COLO668 (cell line): Measurements from ENCODE around the gene ULBP3.
A peak's percentile ranks its signal among the peaks of the same experiment; 100 is the strongest.
"Not testable (repeated sequence)": the region's sequence is repeated elsewhere in the genome, so short reads cannot be mapped to it uniquely, and the experiment has no call there.

ENCODE experiments used
- DNase-seq: peaks from one replicate; lab custom pipeline; 2025; ENCODE audit not compliant: unreplicated experiment; lab: John Stamatoyannopoulos, UW

Gene ULBP3

DNA sequence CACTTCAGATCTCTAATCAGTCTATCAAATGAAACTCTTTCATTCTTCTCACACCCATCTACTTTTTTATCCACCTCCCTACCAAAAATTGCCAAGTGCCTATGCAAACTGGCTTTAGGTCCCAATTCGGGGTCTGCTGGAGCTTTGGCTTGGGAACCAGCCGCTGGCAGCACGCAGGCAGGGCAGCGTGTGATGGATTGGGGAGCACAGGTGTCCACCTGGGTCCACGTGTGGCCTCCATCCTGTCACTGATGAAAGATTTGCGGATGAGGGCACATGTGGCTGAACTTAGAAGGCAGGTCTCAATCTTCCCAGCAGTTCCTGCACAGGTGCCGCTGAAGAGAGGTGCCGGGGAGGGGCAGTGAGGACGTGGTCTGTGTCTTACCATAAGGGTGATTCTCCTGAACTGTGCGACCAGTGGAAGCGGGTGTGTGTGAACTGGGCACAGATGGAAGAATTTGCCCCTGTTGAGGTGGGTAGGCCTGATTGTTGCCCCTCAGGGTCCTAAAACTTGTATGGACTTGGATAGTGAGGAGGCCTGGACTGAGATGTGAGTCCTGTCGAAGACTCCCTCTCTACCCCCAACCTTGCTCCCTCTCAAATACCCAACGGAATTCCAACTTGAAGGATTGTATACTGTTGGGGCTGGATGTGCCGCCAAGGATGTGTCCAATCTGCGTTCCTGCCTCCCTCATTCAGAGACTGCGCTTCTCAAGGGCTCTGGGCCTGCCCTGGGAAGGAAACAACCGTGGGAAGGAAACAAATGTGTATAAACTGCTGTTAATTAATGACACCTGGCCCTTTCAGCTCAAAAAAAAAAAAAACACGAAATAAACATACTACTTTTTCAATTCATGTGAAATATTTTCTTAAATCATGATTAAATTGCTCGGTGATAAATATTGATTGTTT is 25.2 kb downstream of the ULBP3 start:
- DNase-seq = no peak

DNA sequence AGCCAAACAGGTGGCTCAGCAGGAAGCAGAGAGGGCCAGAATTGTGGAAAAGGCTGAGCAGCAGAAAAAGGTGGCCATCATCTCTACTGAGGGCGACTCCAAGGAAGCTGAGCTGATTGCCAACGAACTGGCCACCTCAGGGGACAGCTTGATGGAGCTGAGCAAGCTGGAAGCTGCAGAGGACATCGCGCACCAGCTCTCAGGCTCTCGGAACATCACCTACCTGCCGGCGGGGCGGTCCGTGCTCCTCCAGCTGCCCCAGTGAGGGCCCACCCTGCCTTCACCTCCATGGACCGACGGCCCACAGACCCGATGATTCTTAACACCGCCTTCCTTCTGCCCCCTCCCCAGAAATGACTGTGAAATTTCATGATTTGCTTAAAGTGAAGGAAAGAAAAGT is 25.8 kb downstream of the ULBP3 start:
- no peak for DNase-seq

DNA sequence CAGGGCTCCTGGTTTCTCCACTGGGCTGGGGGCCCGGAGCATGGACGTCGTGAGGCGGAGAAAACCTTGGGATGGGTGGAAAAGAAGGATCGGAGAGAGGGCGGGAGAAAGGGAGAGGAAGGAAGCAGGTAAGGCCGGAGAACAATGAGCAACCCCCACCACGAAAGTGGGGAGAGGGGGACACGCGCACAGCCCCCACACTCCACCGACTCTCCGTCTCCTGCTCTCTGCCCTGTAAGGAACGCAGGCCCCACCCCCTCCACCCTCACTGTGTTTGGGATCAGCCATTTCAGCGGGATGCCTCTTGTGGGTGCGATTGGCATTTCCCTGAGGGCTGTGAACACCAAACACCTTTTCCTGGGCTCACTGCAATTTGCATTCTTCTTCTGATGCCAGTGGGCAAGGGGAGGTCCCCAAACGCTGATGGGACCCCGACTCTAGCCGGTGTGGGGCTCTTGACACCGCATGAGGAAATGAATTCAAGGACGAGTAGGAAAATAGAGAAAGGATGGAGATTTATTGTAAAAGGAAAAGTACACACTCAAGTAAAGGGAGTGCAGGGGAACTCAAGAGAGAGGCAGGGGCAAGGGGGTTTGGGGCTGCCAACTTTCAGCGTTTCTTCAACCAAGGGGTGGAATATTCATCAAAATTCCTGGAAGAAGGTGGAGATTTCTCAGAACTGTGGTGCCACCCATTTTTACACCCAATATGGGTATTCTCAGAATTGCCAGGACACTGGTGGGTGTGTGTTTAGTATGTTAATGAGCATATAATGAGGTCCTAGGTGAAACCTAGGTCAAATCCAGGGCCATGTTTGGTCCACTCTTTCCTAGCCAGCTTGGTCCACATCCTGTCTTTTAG is 30.5 kb downstream of the ULBP3 start:
- DNase-seq = no peak

DNA sequence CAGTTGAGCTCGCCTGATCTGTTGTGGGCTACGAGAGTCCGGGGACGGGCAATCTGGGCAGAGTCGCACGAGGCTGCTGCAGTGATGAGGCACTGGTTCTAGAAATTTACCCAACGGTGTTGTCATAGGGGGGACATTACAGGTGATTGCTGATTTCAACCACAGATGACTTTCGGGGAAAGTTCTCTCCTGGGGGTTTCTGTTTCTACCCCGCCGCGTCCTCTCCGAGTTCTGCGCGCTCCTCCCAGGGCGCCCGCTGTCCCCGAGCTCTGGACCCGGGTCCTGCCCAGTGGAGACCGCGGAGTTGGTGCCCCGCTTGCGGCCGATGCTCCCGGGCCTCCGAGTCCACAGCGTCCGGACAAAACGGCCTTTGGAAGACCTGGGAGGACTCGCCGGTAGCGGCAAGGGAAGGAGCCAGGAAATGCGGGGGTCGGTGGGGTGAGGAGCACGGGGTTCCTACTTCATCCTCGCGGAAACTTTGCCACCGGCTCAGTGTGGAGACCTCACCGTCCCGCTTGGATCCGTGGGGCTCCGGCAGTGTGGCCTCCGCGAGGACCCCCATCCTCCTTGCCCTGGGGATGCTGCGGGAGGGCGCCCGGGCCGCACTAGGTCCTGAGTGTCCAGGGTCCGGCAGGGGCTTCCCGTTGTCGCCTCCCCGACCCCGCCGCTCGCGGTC is 31.3 kb downstream of the ULBP3 start:
- DNase-seq = no peak

GRCh38 chr6:150036081-150036480 is 32.8 kb downstream of the ULBP3 start:
- DNase-seq = no peak

DNA sequence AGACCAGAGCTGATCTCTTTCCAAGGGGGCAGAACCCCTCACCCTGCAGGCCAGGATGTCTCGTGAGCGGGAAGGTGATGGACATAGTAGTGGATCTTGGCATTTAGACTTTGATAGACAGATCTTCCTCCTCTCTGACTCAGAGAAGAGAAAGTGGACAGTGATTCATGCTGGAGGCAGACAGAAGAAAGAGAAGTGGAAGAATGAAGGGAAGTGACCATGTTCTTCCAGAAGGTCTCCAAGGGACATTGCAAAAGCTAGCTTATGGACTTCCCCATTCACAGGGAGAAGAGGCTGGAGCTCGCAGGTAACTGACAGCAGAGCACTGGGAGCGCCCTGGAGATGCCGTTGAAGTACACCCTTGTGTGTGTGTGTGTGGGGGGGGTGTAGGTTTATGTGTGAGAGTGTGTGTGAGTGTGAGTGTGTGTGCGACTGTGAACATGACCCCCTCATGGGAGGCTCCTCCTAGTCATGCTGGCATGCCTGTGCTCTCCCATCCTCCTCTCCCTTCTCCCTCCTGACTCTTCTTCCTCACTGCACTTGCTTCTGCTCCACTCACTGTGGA is 35.6 kb downstream of the ULBP3 start:
- no peak for DNase-seq

DNA sequence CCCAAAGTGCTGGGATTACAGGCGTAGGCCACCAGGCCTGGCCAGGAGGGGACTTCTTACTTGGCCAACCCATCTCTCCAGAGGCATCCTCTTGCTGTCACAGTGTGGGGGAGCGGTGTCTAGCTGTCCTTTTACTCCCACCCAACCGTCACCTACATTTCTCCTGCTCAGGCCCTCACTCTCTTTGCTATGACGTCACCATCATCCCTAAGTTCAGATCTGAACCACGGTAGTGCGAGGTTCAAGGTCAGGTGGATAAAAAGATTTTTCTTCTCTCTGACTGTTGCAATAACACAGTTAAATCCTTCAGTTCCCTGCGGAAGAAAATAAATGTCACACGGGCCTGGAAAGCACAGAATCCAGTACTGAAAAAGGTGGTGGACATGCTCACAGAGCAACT is 36.3 kb downstream of the ULBP3 start:
- no peak for DNase-seq

DNA sequence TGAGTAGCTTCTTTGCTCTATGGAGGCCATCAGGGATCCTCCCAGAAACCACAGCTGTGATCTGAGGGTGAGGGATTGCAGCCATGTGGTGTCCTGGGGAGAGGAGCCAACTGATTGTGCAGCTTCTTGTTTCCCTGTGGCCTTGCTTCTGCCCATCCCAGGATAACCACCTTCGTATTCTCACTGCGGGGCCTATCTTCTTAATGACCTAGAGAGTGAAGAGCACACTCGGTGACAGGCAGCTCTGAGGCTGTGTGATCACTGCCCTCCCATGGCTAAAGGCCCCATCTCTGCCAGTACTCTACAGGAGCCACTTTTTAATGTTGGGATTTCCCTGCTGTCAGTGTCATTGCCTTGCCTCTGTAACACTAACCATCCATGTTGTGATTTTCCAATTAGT is 38.3 kb downstream of the ULBP3 start:
- no peak for DNase-seq

DNA sequence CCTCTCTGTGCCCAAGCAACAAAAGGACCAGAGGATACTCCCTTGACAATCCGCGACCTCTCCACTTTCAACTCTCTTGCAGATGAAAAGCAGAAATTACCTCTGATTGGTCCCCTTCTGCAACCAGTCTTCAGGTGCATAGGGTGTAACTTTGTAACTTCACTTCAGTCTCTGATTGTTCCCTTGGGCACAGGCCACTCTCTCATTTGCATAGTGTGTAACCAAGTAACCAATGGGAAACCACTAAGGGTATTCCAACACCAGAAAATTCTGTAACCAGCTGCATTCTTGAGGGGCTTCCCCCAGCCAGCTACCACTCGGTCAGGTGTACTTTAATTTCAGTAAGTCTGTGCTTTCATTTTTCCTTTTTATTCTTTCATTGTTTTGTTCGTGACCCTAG is 39.2 kb downstream of the ULBP3 start:
- DNase-seq = no peak

DNA sequence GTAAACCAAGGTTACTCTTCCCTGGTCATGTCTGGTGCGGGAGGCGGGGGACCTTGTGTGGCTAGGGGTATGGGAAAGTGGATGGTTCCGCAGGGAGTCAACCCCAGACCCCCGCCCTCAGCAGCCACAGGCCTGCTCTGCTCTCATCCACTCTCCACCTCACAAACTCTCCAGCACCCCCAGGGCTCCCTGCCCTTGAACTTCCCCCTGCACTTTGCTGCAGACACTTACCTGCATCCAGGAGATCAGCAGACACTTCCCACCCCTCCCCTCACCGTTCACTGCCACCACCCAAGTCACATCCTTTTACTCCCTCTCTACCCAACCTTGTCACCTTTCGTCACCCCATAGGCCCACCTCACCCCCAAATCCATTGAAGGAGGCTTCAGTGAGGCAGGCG is 39.6 kb downstream of the ULBP3 start:
- DNase-seq = no peak

DNA sequence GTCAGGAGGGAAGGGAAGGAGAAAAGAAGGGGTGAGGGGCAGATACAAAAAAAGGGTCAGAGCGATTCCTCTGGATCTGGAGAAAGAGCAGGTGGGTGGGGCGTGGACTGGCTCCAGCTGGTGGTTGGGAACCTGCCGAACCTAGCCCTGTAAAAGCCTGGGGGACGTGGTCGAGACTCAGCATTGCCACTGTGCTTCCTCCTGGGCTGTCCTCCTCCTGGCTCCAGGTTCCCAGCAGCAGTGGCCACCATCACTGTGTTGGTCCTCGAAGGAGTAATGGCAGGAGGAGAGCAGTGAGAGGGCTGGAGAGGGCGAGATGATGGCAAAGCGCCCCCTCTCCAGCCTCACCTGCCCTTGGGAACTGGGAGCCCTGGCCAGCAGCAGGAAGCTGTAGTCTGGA is 40.1 kb downstream of the ULBP3 start:
- peak; percentile 10 for DNase-seq

DNA sequence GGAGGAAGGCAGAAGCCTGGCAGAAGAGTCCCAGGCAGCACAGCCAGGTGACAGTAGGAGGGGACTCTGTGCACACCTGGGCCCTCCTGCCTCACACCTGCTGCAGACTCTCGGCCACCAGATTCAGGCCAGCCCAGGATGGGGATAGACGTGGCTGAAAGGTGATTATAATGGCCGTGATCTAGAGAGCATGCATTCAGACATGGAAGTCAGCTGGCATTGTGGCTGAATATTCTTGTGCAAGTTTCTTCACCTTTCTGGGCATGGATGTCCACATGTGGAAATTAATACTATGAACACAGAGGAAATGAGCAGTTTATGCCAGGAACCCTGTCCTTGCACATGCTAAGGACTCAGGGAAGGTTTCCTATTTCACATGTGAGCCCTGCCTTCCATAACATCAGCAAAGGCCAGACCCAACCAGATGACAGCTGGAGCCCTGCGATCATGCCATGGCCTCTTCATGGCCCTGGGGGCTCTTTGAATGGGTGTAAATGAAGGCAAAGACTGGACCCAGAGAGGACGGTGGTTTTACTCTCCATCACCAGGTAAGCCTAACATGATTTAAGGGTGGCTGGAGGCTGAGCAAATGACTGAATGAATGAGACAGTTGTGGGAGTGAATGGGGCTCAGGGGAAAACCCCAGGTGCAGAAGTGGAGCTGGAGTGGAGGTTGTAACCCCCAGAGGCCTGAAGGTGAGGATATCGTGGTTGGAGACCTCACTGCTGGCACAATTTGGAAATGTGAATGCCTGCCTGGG is 40.9 kb downstream of the ULBP3 start:
- peak; percentile 11 for DNase-seq

- DNase-seq = peak; percentile 4
Observed at GRCh38 chr6:150026976-150027805, 41.7 kb downstream of the ULBP3 start.

GRCh38 chr6:150025201-150025917 is 43.6 kb downstream of the ULBP3 start, which contains the start of gene RAET1L:
TSS of gene RAET1L (minus strand) at chr6:150025532. CDS start at chr6:150025471, 61 bp downstream.
- peak; percentile 10 for DNase-seq

DNA sequence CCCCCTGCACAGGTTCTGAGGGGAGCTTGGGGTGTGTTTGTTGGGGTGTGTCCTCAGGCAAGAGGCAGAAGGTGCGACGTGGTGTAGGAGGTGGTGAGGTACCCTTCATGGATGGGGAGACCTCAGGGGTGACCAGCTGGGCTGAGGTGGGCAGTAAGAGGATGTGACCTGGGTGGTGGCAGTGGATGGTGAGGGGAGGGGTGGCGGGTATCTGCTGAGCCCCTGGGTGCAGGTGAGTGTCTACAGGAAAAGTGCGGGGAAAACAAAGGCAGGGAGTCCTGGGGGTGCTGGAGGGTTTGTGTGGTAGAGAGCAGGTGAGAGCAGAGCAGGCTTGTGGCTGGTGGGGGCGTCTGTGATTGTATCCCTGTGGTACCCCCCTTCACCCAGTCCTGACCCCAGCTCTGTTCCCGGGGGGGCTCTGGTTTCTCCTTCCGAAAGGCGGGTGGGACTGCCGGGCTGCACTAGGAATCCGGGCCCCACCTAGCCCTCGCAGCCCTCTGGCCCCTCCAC is 44.2 kb downstream of the ULBP3 start:
- no peak for DNase-seq

DNA sequence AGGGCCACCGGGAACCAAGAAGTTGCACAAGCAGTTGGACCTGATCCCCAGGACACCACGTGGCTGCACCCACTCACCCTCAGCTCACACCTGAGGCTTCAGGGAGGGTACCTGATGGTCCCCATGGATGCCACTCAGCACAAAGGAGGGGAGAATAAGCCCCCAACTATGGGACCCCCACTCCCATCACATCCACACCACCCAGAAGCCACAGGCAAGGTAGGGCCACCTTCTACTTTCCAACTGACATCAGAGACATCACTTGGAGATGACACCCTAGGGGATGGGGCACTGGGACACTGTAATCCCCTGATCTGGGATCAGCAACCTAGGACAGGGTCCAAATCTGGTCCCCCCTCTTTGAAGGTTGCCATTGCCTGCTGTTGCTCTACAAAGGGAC is 44.9 kb downstream of the ULBP3 start:
- DNase-seq = not testable (repeated sequence)

DNA sequence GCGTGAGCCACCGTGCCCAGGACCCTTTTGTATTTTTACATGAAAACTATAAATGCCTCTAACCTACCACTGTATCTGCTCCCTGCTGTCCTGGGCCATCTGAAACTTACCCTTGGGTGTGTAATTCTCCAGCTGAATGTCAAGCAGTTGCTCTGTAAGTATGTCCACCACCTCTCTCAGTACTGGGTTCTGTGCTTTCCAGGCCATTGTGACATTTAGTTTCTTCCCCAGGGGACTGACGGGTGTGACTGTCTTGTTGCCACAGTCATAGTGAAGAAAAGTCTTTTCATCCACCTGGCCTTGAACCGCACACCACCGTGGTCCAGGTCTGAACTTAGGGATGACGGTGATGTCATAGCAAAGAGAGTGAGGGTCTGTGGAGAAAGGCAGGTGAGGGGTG is 47.1 kb downstream of the ULBP3 start:
- DNase-seq = not testable (repeated sequence)

DNA sequence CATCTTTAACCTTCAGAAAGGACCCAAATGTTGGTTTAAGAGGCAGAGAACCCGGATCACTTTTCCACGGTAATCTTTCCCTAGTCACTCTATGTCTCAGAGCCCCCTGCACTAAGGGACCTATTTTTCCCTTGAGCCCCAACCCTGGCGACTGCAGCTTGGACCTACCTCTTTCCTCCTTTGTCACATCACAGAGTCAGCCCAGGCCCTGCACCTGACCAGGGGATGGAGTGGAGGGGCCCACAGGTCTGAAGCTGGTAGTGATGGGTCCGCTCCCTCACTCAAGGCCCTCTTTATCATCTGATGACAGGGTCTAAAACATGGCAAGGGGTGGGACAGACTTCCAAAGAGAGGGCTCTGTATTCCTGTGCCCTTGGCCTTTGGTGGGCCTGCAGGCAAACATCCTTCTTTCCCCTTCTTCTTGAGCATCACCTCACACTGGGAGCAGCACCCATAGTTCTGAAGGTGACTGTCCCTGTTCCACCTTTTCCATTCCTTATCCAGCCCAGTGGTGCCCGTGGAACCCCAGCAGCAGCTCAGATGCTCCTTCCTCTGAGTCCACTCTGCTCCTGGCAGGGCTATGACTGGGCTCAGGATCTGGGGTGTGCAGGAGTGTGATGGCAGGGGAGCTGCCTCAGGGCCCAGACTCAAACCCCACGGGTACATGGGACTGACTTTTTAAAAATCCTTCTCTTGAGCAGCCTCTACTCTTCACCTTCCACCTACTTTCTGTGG is 49.9 kb downstream of the ULBP3 start:
- DNase-seq = no peak
